Measurements from ENCODE around the gene RAB15.

RAB15 gene

GRCh38 chr14:64971943-64972791, at the start of gene RAB15:
Gene RAB15 (minus strand): TSS chr14:64972336. CDS start chr14:64972076, 260 bp downstream.
- DNase-seq (ENCODE audit: low spot score): no peak

DNA sequence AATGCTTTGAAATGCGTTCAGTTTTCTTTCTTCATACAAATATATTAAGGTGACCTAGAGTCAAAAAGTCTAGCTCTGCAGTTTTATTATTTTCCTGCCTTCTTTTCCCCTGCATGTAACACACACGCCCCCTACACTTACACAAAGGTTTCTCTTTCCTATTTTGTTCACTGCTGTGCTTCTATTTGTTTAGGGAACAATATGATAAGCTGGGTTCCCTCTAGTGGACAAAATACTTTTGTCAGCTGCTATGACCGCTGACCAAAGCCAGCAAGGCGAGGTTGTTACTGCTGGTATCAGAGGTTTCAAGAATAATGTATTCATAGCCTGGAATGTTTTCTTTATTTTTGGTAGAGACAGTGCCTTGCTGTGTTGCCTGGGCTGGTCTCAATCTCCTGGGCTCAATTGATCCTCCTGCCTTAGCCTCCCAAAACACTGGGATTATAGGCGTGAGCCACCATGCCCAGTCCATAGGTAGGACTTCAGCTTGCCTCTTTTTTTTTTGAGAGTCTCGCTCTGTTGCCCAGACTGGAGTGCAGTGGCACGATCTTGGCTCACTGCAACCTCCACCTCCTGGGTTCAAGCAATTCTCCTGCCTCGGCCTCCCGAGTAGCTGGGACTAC, 47.9 kb upstream of the RAB15 start:
- peak; percentile 55 for DNase-seq (ENCODE audit: low spot score)

DNA sequence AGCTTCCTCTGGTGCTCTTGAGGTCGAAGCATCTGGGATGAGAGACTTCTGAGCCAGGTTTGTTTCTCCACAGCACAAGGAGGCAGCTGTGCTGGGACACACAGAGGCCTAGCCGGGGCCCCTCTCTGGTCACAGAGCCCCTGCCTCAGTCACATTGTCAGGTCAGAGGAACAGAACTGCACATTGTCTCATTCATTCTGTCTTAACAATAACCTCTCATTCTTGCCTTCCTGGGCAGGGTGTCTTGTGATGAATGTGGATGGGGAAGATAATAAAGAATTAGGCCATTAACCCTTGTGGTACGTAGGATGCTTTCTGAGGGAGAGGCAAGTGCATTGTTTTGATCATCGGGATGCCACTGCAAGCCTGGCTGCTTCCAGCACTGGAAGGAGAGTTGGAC, 44.3 kb upstream of the RAB15 start:
- DNase-seq (ENCODE audit: low spot score): no peak

DNA sequence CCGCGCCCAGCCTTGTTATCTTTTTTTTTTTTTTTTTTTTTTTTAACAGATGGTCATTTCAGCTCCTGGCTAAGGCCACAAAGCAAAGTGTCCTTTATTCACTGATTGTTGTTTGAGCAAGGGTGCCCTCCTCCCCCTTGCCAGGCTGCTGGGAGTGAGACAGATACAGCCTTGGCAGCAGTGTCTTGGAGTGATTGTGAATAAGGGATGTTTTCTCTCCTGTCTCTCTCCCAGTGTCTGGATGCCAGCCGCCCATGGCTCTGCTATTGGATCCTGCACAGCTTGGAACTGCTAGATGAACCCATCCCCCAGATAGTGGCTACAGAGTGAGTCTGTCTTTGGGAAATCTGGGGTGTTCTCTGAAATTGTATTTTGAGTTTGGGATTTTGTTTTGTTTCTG, 43.3 kb upstream of the RAB15 start:
- DNase-seq (ENCODE audit: low spot score): no peak

- DNase-seq (ENCODE audit: low spot score): no peak
These were observed 40.2 kb upstream of the RAB15 start for GRCh38 chr14:65012353-65012752.

GRCh38 chr14:65011538-65011937, 39.4 kb upstream of the RAB15 start:
- DNase-seq (ENCODE audit: low spot score): no peak

DNA sequence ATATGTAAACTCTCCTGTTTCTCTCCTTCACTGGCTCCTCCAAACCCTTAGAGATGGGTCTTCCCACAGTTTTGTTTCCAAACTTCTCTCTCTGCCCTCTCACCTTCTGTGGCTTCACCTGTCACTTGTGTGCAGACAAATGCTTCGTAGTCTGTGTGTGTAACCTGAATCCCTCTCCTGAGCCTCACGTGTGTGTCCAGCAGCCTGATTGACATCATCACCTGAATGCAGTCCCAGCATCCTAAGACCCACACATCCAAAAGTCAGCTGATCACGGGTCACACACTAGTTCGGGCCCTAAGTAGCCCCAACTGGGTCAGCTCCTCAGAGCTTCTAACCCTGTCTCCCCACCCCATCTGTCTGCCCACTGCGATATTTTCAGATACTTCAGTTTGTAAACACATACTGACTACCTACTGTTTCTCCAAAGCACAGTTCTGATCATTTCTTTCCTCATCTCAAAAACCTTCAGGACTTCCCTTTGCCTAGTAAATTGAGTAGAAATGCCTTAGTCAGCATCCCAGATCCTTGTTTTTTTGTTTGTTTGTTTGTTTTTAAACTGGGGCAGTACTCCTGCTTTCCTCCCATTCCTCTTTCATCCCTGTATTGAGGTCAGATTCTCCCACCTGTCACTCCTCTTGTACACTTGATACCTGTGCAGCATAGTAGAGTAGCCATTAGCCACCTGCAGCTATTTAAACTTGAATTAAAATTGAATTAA, 38.2 kb upstream of the RAB15 start:
- DNase-seq (ENCODE audit: low spot score): no peak

GRCh38 chr14:65007202-65007601, 35.1 kb upstream of the RAB15 start:
- DNase-seq (ENCODE audit: low spot score): no peak

DNA sequence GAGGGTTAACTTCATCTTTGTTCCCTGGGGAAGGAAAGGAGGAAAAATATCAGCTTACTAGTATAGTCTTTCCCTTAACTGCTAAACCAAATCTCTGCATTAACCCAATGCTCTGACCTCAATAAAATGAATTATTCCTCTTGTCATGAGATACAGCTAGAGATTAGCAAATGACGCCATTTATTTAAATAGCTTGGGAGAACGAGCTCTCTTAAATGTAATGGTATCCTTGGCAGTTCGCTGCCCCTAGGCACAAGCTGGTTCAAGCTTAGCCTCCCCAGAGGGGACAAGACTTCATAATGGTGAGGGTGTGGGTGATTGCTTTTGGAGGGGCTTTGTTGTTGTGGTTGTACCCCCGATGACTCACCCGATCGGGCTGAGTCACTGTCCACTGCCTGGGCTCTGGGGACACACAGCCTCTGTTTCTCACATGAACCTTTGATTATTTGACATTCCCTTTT, 34.2 kb upstream of the RAB15 start:
- no peak for DNase-seq (ENCODE audit: low spot score)

DNA sequence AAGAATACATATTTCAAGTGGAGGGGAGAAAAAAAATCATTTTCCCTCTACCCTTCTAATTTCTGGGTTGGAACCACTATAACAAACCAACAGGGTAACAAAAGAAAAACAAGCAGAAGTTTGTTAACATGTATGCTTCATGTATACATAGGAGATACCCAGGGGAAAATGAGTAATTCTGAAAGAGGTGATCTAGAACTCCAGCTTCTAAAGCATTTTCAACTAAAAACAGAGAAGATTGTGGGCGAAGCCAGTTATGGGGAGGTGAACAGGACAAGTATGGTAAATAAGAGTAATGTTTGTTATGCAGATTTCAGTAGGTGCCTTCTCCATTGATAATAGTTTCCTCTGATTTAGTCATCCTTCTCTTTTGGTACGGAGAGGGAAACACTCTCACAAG, 31.3 kb upstream of the RAB15 start:
- no peak for DNase-seq (ENCODE audit: low spot score)

DNA sequence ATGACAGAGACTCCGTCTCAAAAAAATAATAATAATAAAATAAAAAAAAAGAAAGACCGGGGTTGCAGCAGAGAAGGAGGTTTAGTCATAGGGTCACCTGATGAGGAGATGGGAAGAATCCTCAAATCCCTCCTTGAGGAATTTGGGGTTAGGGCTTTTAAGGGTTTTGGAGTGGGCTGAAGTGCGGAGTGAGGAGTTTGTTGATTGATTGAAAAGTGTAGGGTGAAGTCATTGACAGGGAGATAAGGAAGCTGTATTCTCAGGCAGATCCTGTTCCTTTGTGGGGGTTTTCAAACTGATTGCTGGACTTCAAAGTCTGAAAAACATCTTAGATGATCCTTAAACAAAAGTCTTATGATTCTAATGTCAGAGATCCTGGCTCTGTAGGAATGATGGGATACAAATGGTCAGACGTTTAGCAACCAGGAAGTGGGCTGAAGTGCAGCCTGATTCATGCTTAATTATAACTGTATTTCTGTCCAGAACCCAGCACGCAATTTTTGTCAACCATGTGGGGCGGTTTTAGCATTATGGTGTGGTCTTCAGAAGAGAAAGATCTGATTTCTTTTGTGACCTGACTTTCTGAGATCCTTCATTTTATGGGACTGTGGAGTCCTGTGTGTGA, 30.6 kb upstream of the RAB15 start:
- DNase-seq (ENCODE audit: low spot score): no peak

- no peak for DNase-seq (ENCODE audit: low spot score)
These were observed 29.6 kb upstream of the RAB15 start for GRCh38 chr14:65001723-65002122.

DNA sequence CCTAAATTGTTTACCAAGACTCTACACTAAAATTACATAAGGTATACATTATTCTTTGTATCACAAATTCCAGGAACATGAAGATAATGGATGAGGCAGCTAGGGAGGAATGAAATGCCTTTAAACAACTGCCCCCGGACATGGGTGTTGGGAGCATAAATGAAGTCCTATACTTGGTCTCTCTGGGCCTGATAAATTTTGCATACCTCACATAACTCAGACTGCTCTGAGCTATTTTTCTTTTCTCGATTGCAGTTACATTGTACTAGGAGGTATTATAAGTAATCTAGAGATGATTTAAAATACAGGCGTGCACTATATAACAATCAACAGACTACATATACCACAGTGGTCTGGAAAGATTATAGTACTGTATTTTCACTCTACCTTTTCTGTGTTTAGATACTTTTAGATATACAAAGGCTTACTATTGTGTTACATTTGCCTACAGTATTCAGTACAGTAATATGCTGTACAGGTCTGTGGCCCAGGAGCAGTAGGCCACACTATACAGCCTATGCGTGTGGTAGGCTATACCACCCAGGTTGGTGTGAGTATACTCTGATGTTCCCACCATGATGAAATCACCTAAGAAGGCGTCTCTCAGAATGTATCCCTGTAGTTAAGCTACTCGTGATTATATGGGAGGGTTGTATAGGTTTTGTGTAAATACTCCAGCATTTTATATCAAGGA, 28.9 kb upstream of the RAB15 start:
- no peak for DNase-seq (ENCODE audit: low spot score)

GRCh38 chr14:64998455-64998931, 26.4 kb upstream of the RAB15 start:
- DNase-seq (ENCODE audit: low spot score): no peak

- DNase-seq (ENCODE audit: low spot score): no peak
These were observed 25.1 kb upstream of the RAB15 start for GRCh38 chr14:64997108-64997794.

DNA sequence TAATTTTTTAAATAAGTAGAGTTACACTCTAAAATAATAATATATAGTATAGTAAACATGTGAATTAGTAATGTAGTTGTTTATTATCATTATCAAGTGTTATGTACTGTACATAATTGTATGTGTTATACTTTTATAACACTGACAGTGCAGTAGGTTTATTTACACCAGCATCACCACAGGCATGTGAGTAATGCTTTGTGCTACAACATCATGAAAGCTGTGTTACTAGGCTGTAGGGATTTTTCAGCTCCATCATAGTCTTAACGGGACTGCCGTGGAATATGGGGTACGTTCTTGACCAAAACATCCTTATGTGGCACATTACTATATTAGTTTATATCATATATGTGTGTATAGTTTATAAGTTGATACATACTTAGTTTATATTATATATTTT, 23.2 kb upstream of the RAB15 start:
- DNase-seq (ENCODE audit: low spot score): no peak

- no peak for DNase-seq (ENCODE audit: low spot score)
These were observed 22.4 kb upstream of the RAB15 start for GRCh38 chr14:64994540-64994939.

- DNase-seq (ENCODE audit: low spot score): no peak
These were observed 21.3 kb upstream of the RAB15 start for GRCh38 chr14:64993266-64993930.

- no peak for DNase-seq (ENCODE audit: low spot score)
These were observed 20.3 kb upstream of the RAB15 start for GRCh38 chr14:64992328-64992885.

- DNase-seq (ENCODE audit: low spot score): no peak
These were observed 18.8 kb upstream of the RAB15 start for GRCh38 chr14:64990939-64991338.
